Adrenal gland (tissue), 5 donors: ENCODE data around the gene CUTC.

Experiments used
- POLR2A ChIP-seq, 2 donors: fragments of 450-650 bp; IDR thresholded peaks; one replicate each; pipeline ENCODE4 v1.6.1; 2017; ENCODE audit warnings: antibody characterized with exemption in 2 of 2, mild to moderate bottlenecking in 2 of 2, moderate library complexity in 1 of 2
- TF ChIP-seq, protein P1 (sequence below), 6 experiments: fragments of 450-650 bp in 4 of 6; fragments of 200-600 bp in 2 of 6; sonication (generic) in 1 of 6; IDR thresholded peaks; 1 replicate in 5 of 6; 2 replicates in 1 of 6; pipeline versions ENCODE4 v1.5.1 to v1.8.0; 2016 to 2021; ENCODE audit warnings: antibody characterized with exemption in 6 of 6, mild to moderate bottlenecking in 2 of 6, moderate library complexity in 1 of 6
- donor health status: DM: no; HTN: no; CAD: no.

DNA sequence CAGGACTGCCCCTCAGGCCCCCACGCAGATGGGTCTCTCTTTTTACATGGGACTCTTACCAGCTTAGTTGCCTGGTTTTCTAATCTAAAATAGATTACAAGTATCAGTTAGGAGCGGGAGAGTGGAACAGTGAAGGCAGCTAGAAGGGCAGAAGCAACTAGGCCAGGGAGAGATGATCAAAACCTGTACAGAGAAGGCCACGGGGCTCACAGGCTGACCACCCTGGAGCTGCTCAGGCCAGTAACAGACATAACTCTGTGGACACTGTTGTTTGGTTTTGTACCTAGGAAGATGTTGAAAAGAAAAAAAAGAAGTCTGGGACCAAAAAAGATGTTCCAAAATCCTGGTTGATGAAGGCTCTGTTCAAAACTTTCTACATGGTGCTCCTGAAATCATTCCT, 66.9 kb downstream of the CUTC start:
- TF ChIP-seq, protein P1, sequence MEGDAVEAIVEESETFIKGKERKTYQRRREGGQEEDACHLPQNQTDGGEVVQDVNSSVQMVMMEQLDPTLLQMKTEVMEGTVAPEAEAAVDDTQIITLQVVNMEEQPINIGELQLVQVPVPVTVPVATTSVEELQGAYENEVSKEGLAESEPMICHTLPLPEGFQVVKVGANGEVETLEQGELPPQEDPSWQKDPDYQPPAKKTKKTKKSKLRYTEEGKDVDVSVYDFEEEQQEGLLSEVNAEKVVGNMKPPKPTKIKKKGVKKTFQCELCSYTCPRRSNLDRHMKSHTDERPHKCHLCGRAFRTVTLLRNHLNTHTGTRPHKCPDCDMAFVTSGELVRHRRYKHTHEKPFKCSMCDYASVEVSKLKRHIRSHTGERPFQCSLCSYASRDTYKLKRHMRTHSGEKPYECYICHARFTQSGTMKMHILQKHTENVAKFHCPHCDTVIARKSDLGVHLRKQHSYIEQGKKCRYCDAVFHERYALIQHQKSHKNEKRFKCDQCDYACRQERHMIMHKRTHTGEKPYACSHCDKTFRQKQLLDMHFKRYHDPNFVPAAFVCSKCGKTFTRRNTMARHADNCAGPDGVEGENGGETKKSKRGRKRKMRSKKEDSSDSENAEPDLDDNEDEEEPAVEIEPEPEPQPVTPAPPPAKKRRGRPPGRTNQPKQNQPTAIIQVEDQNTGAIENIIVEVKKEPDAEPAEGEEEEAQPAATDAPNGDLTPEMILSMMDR (IDR thresholded peaks at IDR 0.05): no peak
- no peak for TF ChIP-seq POLR2A (IDR thresholded peaks at IDR 0.05)
